ENCODE measurements around the gene PAQR9. TPM values are rescaled to one million over a fixed set of nuclear protein-coding genes. Genes with fewer than 3 reads are reported as not detected.
A peak's percentile ranks its signal among the peaks of the same experiment; 100 is the strongest.

PAQR9 gene
- total RNA-seq = not detected in 2 replicates
- polyA plus RNA-seq = not detected in 2 replicates
- polyA plus RNA-seq (2011; cell fraction: cytosol; rRNA removed) = not detected in 2 replicates
- not detected in 2 replicates for polyA plus RNA-seq (2011; cell fraction: nucleus; rRNA removed)
- polyA plus RNA-seq (2012) = not detected in 2 replicates
- not detected in 2 replicates for polyA minus RNA-seq
- not detected for polyA minus RNA-seq (2011; cell fraction: cytosol; rRNA and poly(A)+ RNA removed)
- not detected in 2 replicates for polyA minus RNA-seq (2011; cell fraction: nucleus; rRNA and poly(A)+ RNA removed)
- Bru-seq, nascent RNA = not detected
- BruChase-seq, experiment 1, labeled RNA remaining after a 6-hour chase = not detected
- not detected for BruChase-seq, experiment 2, labeled RNA remaining after a 2-hour chase
- long read RNA-seq = 0 reads

- Histone ChIP-seq H2AFZ (ENCODE audit: low read depth, low read length) (peak within 1 kb of the TSS; percentile 58), H3K4me3 (replicated peaks in 1 of 3; ENCODE audit: insufficient read depth in 1 of 3, low read depth in 1 of 3, low read length in 3 of 3) (peak within 1 kb of the TSS; percentile 33 to 52 (median 35)), H3K9me3 (replicated peaks; ENCODE audit: control insufficient read depth, insufficient read depth, low read length) (no peaks in the 10 kb centered on the region), H3K36me3 (ENCODE audit: control insufficient read depth in 2 of 2, extremely low read depth in 1 of 2, insufficient read depth in 2 of 2, low read length in 2 of 2) (no peaks in the 10 kb centered on the region), H3K9me1 (replicated peaks; ENCODE audit: control insufficient read depth, extremely low read depth, insufficient read depth, low read length) (no peaks in the 10 kb centered on the region), H3K27me3 (ENCODE audit: control insufficient read depth in 2 of 2, insufficient read depth in 2 of 2, low read length in 2 of 2) (peaks cover 48 to 79% of the 10 kb centered on the region in 2 experiments), H3K4me1 (ENCODE audit: control insufficient read depth, extremely low read depth, insufficient read depth, low read length) (no peaks in the 10 kb centered on the region), H3K9ac (replicated peaks; ENCODE audit: extremely low read depth, insufficient read depth, low read length) (no peak within 1 kb of the TSS), H4K20me1 (replicated peaks; ENCODE audit: control insufficient read depth, extremely low read depth, insufficient read depth, low read length) (peaks cover 2% of the 10 kb centered on the region), H3K27ac (ENCODE audit: insufficient read depth, low read depth, low read length) (no peak within 1 kb of the TSS), H3K79me2 (ENCODE audit: control insufficient read depth, insufficient read depth, low read length) (no peaks in the 10 kb centered on the region), H3K4me2 (ENCODE audit: insufficient read depth, low read length) (peak within 1 kb of the TSS; percentile 52)
- FAIRE-seq (no peak), DNase-seq (ENCODE audit: low read depth, low spot score) (no peak)
- TF ChIP-seq FOS (IDR thresholded peaks at IDR 0.05; ENCODE audit: borderline replicate concordance, insufficient read depth, low read length) (no peak), CTCF (IDR thresholded peaks at IDR 0.05; ENCODE audit: extremely low read depth in 1 of 2, insufficient read depth in 1 of 2, low read depth in 1 of 2, low read length in 2 of 2) (no peak), MAX (IDR thresholded peaks at IDR 0.05; ENCODE audit: insufficient read depth, insufficient read length) (no peak), POLR2AphosphoS5 (IDR thresholded peaks at IDR 0.05; ENCODE audit: insufficient read depth, low read depth, low read length) (no peak), POLR2A (IDR thresholded peaks at IDR 0.05; ENCODE audit: low read depth, low read length) (no peak), EZH2 (IDR thresholded peaks at IDR 0.05; ENCODE audit: borderline replicate concordance, low read depth, low read length, severe bottlenecking) (peak; percentile 17), JUN (IDR thresholded peaks at IDR 0.05; ENCODE audit: borderline replicate concordance, insufficient read depth, insufficient read length, low read depth) (no peak)
- ChIA-PET POLR2A (no interaction called here), CTCF (interaction anchor here (1.0 kb wide), 1 partner anchor 135 kb away, joined by 3 read pairs; no protein-coding TSS in a partner anchor)
- dilution Hi-C loops (cut with MboI; ENCODE audit: extremely low pct_ligation_motif_present, low sequenced_read_pairs) = no loop called here
- intact Hi-C loops (cut with micrococcal nuclease) = loop anchor here (5.0 kb wide), 1 partner anchor 76 kb away; the partner anchor contains the start of gene PCOLCE2
- BruUV-seq (replicated peaks) = no TSS peak
Measured at GRCh38 chr3:142963516-142964448, at the start of gene PAQR9. Gene PAQR9, minus strand, starts transcription at chr3:142963674. Its CDS starts 338 bp downstream, at chr3:142963336.

All from endothelial cell of umbilical vein (primary cell).